IPS DF 19.7 (cell line): Measurements from ENCODE around the gene IQCB1.
"Not testable (repeated sequence)": the region's sequence is repeated elsewhere in the genome, so short reads cannot be mapped to it uniquely, and the experiment has no call there.

Source experiments
- DNase-seq: peaks from one replicate; pipeline ENCODE4 v3.0.0-alpha.2; 2013; ENCODE audit warnings: low read depth, low spot score

The IQCB1 gene

GRCh38 chr3:121803771-121804320 lies 31.0 kb downstream of the IQCB1 start:
- no peak for DNase-seq

- DNase-seq: no peak
Measured at GRCh38 chr3:121800906-121801305, 34.0 kb downstream of the IQCB1 start.

- DNase-seq: no peak
Measured at GRCh38 chr3:121796970-121797369, 37.9 kb downstream of the IQCB1 start.

- no peak for DNase-seq
Measured at GRCh38 chr3:121794264-121794983, 40.4 kb downstream of the IQCB1 start.

- DNase-seq: no peak
Measured at GRCh38 chr3:121793078-121793477, 41.8 kb downstream of the IQCB1 start.

GRCh38 chr3:121786485-121786884 lies 48.4 kb downstream of the IQCB1 start:
- no peak for DNase-seq

GRCh38 chr3:121782784-121783183 lies 52.1 kb downstream of the IQCB1 start:
- DNase-seq: not testable (repeated sequence)

GRCh38 chr3:121781611-121782010 lies 53.2 kb downstream of the IQCB1 start:
- DNase-seq: no peak

GRCh38 chr3:121775095-121775494 lies 59.8 kb downstream of the IQCB1 start:
- DNase-seq: not testable (repeated sequence)

GRCh38 chr3:121769246-121769645 lies 65.6 kb downstream of the IQCB1 start:
- no peak for DNase-seq

GRCh38 chr3:121768452-121768851 lies 66.4 kb downstream of the IQCB1 start:
- DNase-seq: no peak

- DNase-seq: no peak
Measured at GRCh38 chr3:121759541-121760202, 75.2 kb downstream of the IQCB1 start.

GRCh38 chr3:121758727-121759450 lies 76.0 kb downstream of the IQCB1 start:
- no peak for DNase-seq

- DNase-seq: no peak
Measured at GRCh38 chr3:121757812-121758545, 76.9 kb downstream of the IQCB1 start.

- DNase-seq: no peak
Measured at GRCh38 chr3:121757087-121757811, 77.6 kb downstream of the IQCB1 start.

- no peak for DNase-seq
Measured at GRCh38 chr3:121752772-121753171, 82.1 kb downstream of the IQCB1 start.

GRCh38 chr3:121752261-121752660 lies 82.6 kb downstream of the IQCB1 start:
- no peak for DNase-seq

GRCh38 chr3:121750087-121750415 lies 84.8 kb downstream of the IQCB1 start:
- no peak for DNase-seq

- DNase-seq: peak; percentile 100
Measured at GRCh38 chr3:121749276-121750086, 85.4 kb downstream of the IQCB1 start, which contains the start of gene GOLGB1. Gene GOLGB1, minus strand, starts transcription at chr3:121749741. Its CDS starts 18,770 bp downstream, at chr3:121730971.

- DNase-seq: no peak
Measured at GRCh38 chr3:121748680-121749275, 86.1 kb downstream of the IQCB1 start.
